ENCODE measurements around the gene NFATC3.
"Not testable (repeated sequence)": the region's sequence is repeated elsewhere in the genome, so short reads cannot be mapped to it uniquely, and the experiment has no call there.

Gene NFATC3

DNA sequence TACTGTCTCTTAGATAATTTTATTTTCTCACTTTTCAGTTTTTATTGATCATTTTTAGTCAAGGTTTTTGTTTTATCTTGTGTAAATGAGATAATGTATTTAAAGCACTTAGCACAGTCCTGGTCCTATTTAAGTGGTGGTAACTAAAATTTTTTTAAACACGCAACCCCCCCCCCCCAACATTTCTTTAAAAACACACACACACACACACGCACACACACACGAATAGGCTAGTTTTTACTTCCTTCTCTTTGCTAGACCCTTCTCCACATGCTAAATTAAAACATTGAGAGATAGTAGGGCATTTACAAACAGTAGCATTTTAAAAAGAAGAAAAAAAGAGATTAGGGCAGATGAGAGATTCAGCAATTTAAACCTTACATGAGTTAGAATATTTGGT lies 5.0 kb downstream of the NFATC3 start:
- DNase-seq: no peak

- no peak for DNase-seq
These were observed 5.4 kb downstream of the NFATC3 start for GRCh38 chr16:68090533-68090932.

DNA sequence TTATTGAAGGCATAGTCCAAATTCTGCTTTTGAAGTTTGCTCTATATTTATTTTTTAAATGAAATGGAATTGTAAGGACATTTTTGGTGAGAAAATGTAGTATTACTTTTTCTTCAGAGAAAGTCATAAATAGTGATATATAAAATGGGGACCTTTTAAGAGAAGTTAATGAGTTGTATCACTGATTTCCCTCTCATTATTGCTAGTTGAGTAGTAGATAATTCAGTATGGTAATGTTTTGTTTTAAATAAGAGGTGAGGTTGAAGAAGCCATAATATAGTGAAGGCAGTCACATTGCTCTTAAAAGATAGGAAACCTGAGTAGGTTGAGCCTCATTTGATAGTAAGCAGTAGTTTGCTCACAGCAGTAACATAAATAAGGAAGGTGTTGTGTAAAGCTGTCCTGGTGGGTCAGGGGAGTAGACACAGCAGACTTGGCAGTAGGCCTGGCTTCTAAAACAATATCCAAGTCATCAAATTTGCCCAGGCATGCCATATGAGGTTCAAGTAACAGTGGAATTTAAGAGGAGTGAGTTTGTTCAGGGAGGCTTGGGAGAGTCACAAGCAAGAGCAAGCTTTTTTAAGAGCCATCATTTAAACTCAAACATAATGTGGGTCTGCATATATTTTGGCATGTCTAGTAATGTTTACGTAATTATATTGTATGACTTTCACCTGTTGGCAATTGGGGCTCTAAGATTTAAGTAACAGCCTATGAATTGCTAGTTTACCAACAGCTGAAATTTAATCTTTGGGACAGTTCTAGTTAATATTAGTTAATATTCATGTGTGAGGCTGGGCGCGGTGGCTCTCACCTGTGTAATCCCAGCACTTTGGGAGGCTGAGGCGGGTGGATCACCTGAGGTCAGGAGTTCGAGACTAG lies 6.5 kb downstream of the NFATC3 start:
- DNase-seq: no peak

- DNase-seq: not testable (repeated sequence)
These were observed 7.1 kb downstream of the NFATC3 start for GRCh38 chr16:68092275-68092674.

- no peak for DNase-seq
These were observed 8.8 kb downstream of the NFATC3 start for GRCh38 chr16:68093816-68094613.

- DNase-seq: no peak
These were observed 9.4 kb downstream of the NFATC3 start for GRCh38 chr16:68094614-68094934.

GRCh38 chr16:68096491-68096890 lies 11.3 kb downstream of the NFATC3 start:
- no peak for DNase-seq

DNA sequence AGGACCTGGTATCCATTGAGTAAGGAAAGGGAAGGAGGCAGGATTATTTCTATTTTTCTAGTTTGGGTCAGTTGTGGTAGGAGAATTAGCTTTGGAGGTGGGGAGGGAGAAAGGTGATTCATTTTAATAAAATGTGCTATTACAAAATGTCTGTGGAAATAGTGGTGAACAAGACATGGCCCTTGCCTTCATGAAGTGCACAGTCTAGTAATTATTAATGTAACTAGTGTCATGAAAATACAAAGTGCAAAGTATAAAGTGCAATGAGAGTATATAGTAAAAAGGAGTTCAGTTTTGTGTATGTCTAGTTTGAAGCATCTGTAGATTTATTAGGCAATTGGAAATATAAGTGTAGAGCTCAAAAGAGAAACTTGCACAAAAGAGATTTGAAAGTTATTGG lies 11.9 kb downstream of the NFATC3 start:
- no peak for DNase-seq

- no peak for DNase-seq
These were observed 12.7 kb downstream of the NFATC3 start for GRCh38 chr16:68097895-68098294.

DNA sequence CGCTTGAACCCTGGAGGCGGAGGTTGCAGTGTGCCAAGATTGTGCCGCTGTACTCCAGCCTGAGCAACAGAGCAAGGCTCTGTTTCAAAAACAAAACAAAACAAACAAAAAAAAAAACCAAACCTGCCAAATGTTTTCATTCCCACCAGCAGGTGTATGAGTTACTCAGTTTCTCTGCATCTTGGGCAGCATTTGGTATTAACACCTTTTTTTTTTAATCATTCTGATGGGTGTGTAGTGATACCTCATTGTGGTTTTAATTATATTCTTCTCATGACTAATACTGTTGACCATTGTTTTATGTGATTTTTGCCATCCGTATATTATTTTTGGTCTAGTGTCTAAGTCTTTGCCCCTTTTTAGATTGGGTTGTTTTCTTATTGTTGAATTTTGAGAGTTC lies 15.3 kb downstream of the NFATC3 start:
- DNase-seq: no peak

- no peak for DNase-seq
These were observed 20.4 kb downstream of the NFATC3 start for GRCh38 chr16:68105611-68106010.

- not testable (repeated sequence) for DNase-seq
These were observed 22.2 kb downstream of the NFATC3 start for GRCh38 chr16:68107230-68107928.

DNA sequence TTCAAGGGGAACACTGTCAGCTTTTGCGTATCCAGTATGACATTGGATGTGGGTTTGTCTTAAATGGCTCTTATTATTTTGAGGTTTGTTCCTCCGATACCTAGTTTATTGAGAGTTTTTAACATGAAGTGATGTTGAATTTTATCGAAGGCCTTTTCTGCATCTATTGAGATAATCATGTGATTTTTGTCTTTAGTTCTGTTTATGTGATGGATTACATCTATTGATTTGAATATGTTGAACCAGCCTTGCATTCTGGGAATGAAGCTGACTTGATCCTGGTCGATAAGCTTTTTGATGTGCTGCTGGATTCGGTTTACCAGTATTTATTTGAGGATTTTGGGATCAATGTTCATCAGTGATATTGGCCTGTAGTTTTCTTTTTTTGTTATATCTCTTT lies 24.0 kb downstream of the NFATC3 start:
- not testable (repeated sequence) for DNase-seq

GRCh38 chr16:68110611-68111010 lies 25.4 kb downstream of the NFATC3 start:
- not testable (repeated sequence) for DNase-seq

- no peak for DNase-seq
These were observed 26.2 kb downstream of the NFATC3 start for GRCh38 chr16:68111379-68111778.

- no peak for DNase-seq
These were observed 28.0 kb downstream of the NFATC3 start for GRCh38 chr16:68113059-68113761.

DNA sequence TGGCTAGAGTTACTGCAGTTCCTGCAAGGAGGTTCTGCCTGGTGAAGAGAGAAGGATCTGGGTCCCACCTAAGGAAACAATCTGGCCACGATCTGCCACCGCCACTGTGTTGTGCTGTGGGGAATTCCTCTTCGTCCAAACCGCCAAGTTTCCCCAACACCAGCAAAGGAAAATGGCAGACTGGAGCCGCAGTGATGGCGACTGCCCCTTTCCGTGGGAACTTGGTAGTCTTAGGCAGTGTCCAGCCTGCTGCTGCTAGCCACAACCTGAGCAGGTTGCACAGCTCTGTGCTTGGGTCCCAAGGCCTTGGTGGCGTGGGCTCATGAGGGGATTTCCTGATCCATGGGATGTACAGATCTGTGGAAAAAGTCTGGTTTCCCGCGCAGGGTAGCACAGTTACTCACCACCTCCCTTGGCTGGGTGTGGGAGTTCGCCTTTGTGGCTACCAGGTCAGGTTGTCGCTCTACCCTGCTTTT lies 28.6 kb downstream of the NFATC3 start:
- no peak for DNase-seq

DNA sequence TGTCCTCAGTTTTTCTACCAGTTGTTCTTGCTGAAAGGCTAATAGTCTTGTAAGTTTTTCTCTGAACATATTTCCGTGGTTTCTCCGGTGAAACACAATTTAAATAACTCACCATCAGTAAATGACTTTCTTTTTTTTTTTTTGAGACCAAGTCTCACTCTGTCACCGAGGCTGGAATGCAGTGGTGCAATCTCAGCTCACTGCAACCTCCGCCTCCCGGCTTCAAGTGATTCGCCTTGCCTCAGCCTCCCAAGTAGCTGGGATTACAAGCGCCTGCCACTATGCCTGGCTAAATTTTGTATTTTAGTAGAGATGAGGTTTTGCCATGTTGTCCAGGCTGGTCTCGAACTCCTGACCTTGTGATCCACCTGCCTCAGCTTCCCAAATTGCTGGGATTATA lies 29.8 kb downstream of the NFATC3 start:
- not testable (repeated sequence) for DNase-seq

DNA sequence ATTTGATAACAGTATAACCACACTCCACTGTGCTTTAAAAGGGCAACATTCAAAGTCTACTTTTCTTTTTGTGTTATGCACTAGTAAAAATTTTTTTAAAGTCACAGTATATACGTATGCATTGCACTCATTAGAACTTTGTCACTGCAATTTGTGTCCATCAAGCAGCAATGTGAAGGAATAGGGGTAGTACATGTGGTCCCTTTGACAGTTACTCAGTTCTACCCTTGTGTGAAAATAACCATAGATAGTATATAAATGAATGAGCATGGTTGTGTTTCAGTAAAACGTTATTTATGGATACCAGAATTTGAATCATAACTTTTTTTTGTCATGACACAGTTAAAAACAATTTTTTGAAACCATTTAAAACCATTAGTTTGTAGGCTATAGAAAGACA lies 30.7 kb downstream of the NFATC3 start:
- no peak for DNase-seq

GRCh38 chr16:68116256-68116867 lies 31.2 kb downstream of the NFATC3 start:
- no peak for DNase-seq

DNA sequence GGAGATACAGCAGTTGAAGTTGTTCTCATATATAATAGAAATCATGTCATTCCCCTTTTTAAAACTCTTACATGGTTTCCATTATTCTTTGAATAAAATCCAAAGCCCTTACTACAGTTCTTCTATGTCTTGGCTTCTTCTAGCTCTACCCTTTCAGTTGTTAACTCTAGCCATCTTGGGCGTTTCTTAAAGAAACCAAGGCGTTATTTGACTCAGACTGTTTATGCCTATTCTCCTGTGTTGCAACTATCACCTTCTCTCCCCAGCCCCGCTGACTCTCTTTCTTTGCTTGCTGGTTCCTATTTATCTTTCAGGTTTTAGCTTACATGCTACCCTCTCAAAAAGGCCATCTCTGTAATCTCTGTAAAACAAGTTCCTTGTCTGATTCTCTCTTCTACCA lies 32.7 kb downstream of the NFATC3 start:
- no peak for DNase-seq

DNA sequence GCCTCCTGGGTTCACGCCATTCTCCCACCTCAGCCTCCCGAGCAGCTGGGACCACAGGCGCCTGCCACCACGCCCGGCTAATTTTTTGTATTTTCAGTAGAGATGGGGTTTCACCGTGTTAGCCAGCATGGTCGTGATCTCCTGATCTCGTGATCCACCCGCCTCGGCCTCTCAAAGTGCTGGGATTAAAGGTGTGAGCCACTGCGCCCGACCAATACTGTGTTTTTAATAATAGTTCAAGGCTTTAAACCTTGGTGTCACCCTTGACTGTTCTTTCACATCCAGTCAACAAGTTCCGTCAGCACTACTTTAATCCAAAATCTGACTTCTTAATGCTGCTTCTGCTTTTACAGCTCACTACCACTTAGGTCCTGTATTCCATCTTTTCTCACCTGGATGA lies 33.8 kb downstream of the NFATC3 start:
- not testable (repeated sequence) for DNase-seq

All from T1000 (cell line).